Neural cell (in vitro differentiated cells): ENCODE results near the gene NPLOC4. TPM values are rescaled to one million over a fixed set of nuclear protein-coding genes. Genes with fewer than 3 reads are reported as not detected.

Experiments used
- H2AFZ ChIP-seq: fragments of 200-600, 300-800 bp; sonication (generic), shearing (Covaris generic); 2 replicates; pipeline ENCODE4 v1.6.0; 2014; ENCODE audit warnings: low read depth, mild to moderate bottlenecking, antibody characterized with exemption, low read length, moderate library complexity
- H3F3A ChIP-seq: fragments of 200-600 bp; shearing (Covaris generic); 2 replicates; pipeline ENCODE4 v1.6.1; 2016; ENCODE audit warnings: mild to moderate bottlenecking, moderate library complexity, mixed read lengths, antibody characterized with exemption, low read length; ENCODE audit not compliant: insufficient read depth, poor library complexity, severe bottlenecking
- H3K27ac ChIP-seq: fragments of 200-600, 300-800 bp; sonication (generic), shearing (Covaris generic); 2 replicates; pipeline ENCODE4 v1.5.1; 2014; ENCODE audit warnings: mild to moderate bottlenecking, low read length, moderate library complexity
- H3K27me3 ChIP-seq: fragments of 300-800, 200-600 bp; sonication (generic), shearing (Covaris generic); 2 replicates; pipeline ENCODE4 v1.6.0; 2014; ENCODE audit warnings: mild to moderate bottlenecking, low read depth, low read length, moderate library complexity; ENCODE audit not compliant: insufficient read depth
- H3K36me3 ChIP-seq: fragments of 300-800, 200-600 bp; sonication (generic), shearing (Covaris generic); 2 replicates; pipeline ENCODE4 v1.5.1; 2014; ENCODE audit warnings: mild to moderate bottlenecking, antibody characterized with exemption, low read length, moderate library complexity; ENCODE audit not compliant: insufficient read depth
- H3K4me2 ChIP-seq: fragments of 300-800, 200-600 bp; sonication (generic), shearing (Covaris generic); 2 replicates; pipeline ENCODE4 v1.6.0; 2014; ENCODE audit warnings: mild to moderate bottlenecking, low read length
- H3K4me3 ChIP-seq: fragments of 300-800, 200-600 bp; sonication (generic), shearing (Covaris generic); 2 replicates; pipeline ENCODE4 v1.5.1; 2014; ENCODE audit warnings: mild to moderate bottlenecking, low read length, moderate library complexity
- H3K79me2 ChIP-seq: fragments of 200-600 bp; shearing (Covaris generic); replicated peaks from 2 replicates; pipeline ENCODE4 v1.6.0; 2014; ENCODE audit warnings: mild to moderate bottlenecking, low read length, moderate library complexity; ENCODE audit not compliant: insufficient read depth
- H3K9ac ChIP-seq: fragments of 300-800, 200-600 bp; sonication (generic), shearing (Covaris generic); 2 replicates; pipeline ENCODE4 v1.6.1; 2016; ENCODE audit warnings: mild to moderate bottlenecking, low read length, mixed read lengths
- H3K9me2 ChIP-seq: fragments of 200-600 bp; shearing (Covaris generic); 2 replicates; pipeline ENCODE4 v1.6.1; 2016; ENCODE audit warnings: mild to moderate bottlenecking, low read length, mixed read lengths; ENCODE audit not compliant: insufficient read depth
- H3K9me3 ChIP-seq: fragments of 200-600, 300-800 bp; sonication (generic), shearing (Covaris generic); 2 replicates; pipeline ENCODE4 v1.6.1; 2016; ENCODE audit warnings: mild to moderate bottlenecking, mixed run types, low read length, moderate library complexity, mixed read lengths
- H4K20me1 ChIP-seq: fragments of 200-600 bp; shearing (Covaris generic); 2 replicates; pipeline ENCODE4 v1.6.1; 2016; ENCODE audit warnings: mild to moderate bottlenecking, mixed run types; ENCODE audit not compliant: insufficient read depth
- CTCF ChIP-seq: fragments of 450-650 bp; IDR thresholded peaks from 2 replicates; pipeline ENCODE4 v1.5.1; 2014; ENCODE audit warnings: antibody characterized with exemption, mild to moderate bottlenecking, moderate library complexity; ENCODE audit not compliant: poor library complexity, severe bottlenecking
- EP300 ChIP-seq: fragments of 450-650 bp; conservative IDR thresholded peaks from 2 replicates; pipeline ENCODE4 v1.6.1; 2014; ENCODE audit warnings: antibody characterized with exemption, mild to moderate bottlenecking, moderate library complexity; ENCODE audit not compliant: poor library complexity, severe bottlenecking
- EZH2 ChIP-seq: fragments of 200-600, 300-800 bp; shearing (Covaris generic), sonication (generic); IDR thresholded peaks from 2 replicates; pipeline ENCODE4 v1.6.1; 2014; ENCODE audit warnings: antibody characterized with exemption, low read length, borderline replicate concordance, mild to moderate bottlenecking; ENCODE audit not compliant: insufficient read depth, poor library complexity, severe bottlenecking
- MXI1 ChIP-seq: fragments of 450-650 bp; conservative IDR thresholded peaks from 2 replicates; pipeline ENCODE4 v1.6.1; 2014; ENCODE audit warnings: antibody characterized with exemption, mild to moderate bottlenecking; ENCODE audit not compliant: poor library complexity, severe bottlenecking
- POLR2AphosphoS5 ChIP-seq: IDR thresholded peaks from 2 replicates; pipeline ENCODE4 v1.6.1; 2012
- RAD21 ChIP-seq: fragments of 450-650 bp; conservative IDR thresholded peaks from 2 replicates; pipeline ENCODE4 v1.6.1; 2014; ENCODE audit warnings: antibody characterized with exemption, mild to moderate bottlenecking, moderate library complexity
- REST ChIP-seq: IDR thresholded peaks from 2 replicates; pipeline ENCODE4 v1.6.1; 2012; ENCODE audit warnings: borderline replicate concordance
- SMC3 ChIP-seq: fragments of 450-650 bp; conservative IDR thresholded peaks from 2 replicates; pipeline ENCODE4 v1.6.1; 2014; ENCODE audit warnings: antibody characterized with exemption, mild to moderate bottlenecking, moderate library complexity; ENCODE audit not compliant: poor library complexity
- TAF1 ChIP-seq: IDR thresholded peaks from 2 replicates; pipeline ENCODE4 v1.6.1; 2012; ENCODE audit warnings: low read depth
- polyA minus RNA-seq: library from RNA; depleted of rRNA, polyadenylated mRNA; stranded (reverse); fragments of >200 nt; gene quantifications from 2 replicates; pipeline ENCODE4 v1.2.3, GENCODE V29; 2014
- polyA plus RNA-seq: library from polyadenylated mRNA; depleted of rRNA; stranded (reverse); fragments of >200 nt; gene quantifications from 2 replicates; pipeline ENCODE4 v1.2.3, GENCODE V29; 2014

Gene NPLOC4
- polyA plus RNA-seq (32.3 and 42.9 TPM in 2 replicates), polyA minus RNA-seq (58.1 and 78.2 TPM in 2 replicates)

GRCh38 chr17:81636505-81637288, at the start of gene NPLOC4, which contains the start of gene TSPAN10:
Gene NPLOC4, minus strand, starts transcription at chr17:81637112. Its CDS starts 182 bp downstream, at chr17:81636930.
Gene TSPAN10, plus strand, starts transcription at chr17:81637196. Its CDS starts 5,217 bp downstream, at chr17:81642413.
- no peaks in the 10 kb centered on the region for H3K9me2 ChIP-seq
- H3K36me3 ChIP-seq, result no peaks in the 10 kb centered on the region
- H3K4me3 ChIP-seq, result peak within 1 kb of the TSS; percentile 95
- H3K79me2 ChIP-seq, result peaks cover 38% of the 10 kb centered on the region
- peak within 1 kb of the TSS; percentile 78 for H3K27ac ChIP-seq
- TF ChIP-seq EZH2 (no peak), CTCF (no peak), MXI1 (peak; percentile 66), POLR2AphosphoS5 (peak; percentile 91), RAD21 (peak; percentile 34), EP300 (peak; percentile 69), REST (peak; percentile 61), SMC3 (peak; percentile 36), TAF1 (peak; percentile 96)
- peak within 1 kb of the TSS; percentile 87 for H3K9ac ChIP-seq
- no peaks in the 10 kb centered on the region for H3F3A ChIP-seq
- H4K20me1 ChIP-seq, result no peaks in the 10 kb centered on the region
- no peaks in the 10 kb centered on the region for H3K9me3 ChIP-seq
- H3K27me3 ChIP-seq, result no peaks in the 10 kb centered on the region
- H2AFZ ChIP-seq, result peak within 1 kb of the TSS; percentile 45
- H3K4me2 ChIP-seq, result peak within 1 kb of the TSS; percentile 81

GRCh38 chr17:81686614-81687013, 49.7 kb upstream of the NPLOC4 start:
- Histone ChIP-seq H3K36me3 (no peaks in the 10 kb centered on the region), H3K4me3 (no peak overlapping the region), H3K27me3 (no peaks in the 10 kb centered on the region), H3K9ac (no peak overlapping the region), H3F3A (no peaks in the 10 kb centered on the region), H3K79me2 (peaks cover 34% of the 10 kb centered on the region), H3K27ac (no peak overlapping the region), H3K9me3 (no peaks in the 10 kb centered on the region), H3K9me2 (no peaks in the 10 kb centered on the region), H4K20me1 (peaks cover 7% of the 10 kb centered on the region), H2AFZ (no peak overlapping the region), H3K4me2 (no peak overlapping the region)
- no peak for TF ChIP-seq RAD21
- TF ChIP-seq SMC3, result no peak
- TF ChIP-seq TAF1, result no peak
- no peak for TF ChIP-seq REST
- TF ChIP-seq POLR2AphosphoS5, result no peak
- no peak for TF ChIP-seq EZH2
- TF ChIP-seq MXI1, result no peak
- no peak for TF ChIP-seq CTCF
- no peak for TF ChIP-seq EP300
